ENCODE results near the gene VPS13A.

DNA sequence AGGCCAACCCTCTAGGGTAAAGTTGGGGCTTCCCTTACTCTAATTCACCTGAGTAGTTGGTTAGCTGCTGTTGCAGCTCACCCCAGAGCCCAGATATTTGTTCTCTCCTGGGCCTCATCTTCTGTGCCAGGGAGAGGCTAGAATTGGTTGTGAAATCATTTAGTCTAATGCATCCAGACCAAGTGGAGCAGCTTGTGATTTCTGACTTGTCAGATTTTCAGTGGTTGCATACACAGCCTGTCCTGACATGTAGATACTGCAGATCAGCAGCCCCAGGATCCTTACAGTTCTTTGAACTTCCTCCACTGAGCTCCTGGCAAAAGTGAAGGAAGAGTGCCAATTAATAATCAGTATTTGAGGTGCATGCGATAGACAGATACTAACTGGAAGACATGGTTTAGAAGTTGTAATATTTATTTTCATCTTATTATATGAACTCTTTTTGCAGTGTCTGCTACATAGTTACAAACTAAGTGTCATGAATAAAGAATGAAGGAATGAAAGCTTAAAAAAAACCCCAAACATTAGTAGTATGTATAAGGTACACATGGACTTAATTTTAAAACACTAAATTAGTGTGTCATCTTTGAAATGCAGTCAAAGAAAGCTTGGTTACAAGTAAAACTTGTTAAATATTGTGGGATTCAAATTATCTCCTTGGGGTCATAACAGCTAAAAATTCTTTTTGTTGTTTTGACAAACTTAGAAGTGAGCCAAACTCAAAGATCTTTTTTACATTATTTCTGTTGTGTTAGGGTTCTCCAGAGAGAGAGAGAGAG lies 128.5 kb downstream of the VPS13A start:
- no peak for TF ChIP-seq NFIC (IDR thresholded peaks at IDR 0.05; ENCODE audit: low read length)
- TF ChIP-seq, protein P1, sequence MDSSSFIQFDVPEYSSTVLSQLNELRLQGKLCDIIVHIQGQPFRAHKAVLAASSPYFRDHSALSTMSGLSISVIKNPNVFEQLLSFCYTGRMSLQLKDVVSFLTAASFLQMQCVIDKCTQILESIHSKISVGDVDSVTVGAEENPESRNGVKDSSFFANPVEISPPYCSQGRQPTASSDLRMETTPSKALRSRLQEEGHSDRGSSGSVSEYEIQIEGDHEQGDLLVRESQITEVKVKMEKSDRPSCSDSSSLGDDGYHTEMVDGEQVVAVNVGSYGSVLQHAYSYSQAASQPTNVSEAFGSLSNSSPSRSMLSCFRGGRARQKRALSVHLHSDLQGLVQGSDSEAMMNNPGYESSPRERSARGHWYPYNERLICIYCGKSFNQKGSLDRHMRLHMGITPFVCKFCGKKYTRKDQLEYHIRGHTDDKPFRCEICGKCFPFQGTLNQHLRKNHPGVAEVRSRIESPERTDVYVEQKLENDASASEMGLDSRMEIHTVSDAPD (CRISPR knock-in tag; IDR thresholded peaks at IDR 0.05) = no peak
- TF ChIP-seq, protein P2, sequence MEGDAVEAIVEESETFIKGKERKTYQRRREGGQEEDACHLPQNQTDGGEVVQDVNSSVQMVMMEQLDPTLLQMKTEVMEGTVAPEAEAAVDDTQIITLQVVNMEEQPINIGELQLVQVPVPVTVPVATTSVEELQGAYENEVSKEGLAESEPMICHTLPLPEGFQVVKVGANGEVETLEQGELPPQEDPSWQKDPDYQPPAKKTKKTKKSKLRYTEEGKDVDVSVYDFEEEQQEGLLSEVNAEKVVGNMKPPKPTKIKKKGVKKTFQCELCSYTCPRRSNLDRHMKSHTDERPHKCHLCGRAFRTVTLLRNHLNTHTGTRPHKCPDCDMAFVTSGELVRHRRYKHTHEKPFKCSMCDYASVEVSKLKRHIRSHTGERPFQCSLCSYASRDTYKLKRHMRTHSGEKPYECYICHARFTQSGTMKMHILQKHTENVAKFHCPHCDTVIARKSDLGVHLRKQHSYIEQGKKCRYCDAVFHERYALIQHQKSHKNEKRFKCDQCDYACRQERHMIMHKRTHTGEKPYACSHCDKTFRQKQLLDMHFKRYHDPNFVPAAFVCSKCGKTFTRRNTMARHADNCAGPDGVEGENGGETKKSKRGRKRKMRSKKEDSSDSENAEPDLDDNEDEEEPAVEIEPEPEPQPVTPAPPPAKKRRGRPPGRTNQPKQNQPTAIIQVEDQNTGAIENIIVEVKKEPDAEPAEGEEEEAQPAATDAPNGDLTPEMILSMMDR (CRISPR knock-in tag; IDR thresholded peaks at IDR 0.05) = no peak
- TF ChIP-seq, protein P3, sequence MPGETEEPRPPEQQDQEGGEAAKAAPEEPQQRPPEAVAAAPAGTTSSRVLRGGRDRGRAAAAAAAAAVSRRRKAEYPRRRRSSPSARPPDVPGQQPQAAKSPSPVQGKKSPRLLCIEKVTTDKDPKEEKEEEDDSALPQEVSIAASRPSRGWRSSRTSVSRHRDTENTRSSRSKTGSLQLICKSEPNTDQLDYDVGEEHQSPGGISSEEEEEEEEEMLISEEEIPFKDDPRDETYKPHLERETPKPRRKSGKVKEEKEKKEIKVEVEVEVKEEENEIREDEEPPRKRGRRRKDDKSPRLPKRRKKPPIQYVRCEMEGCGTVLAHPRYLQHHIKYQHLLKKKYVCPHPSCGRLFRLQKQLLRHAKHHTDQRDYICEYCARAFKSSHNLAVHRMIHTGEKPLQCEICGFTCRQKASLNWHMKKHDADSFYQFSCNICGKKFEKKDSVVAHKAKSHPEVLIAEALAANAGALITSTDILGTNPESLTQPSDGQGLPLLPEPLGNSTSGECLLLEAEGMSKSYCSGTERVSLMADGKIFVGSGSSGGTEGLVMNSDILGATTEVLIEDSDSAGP (CRISPR knock-in tag; IDR thresholded peaks at IDR 0.05; ENCODE audit: borderline replicate concordance) = no peak
- no peak for TF ChIP-seq RERE (CRISPR knock-in tag; IDR thresholded peaks at IDR 0.05; ENCODE audit: low read depth)
- TF ChIP-seq, protein P4, sequence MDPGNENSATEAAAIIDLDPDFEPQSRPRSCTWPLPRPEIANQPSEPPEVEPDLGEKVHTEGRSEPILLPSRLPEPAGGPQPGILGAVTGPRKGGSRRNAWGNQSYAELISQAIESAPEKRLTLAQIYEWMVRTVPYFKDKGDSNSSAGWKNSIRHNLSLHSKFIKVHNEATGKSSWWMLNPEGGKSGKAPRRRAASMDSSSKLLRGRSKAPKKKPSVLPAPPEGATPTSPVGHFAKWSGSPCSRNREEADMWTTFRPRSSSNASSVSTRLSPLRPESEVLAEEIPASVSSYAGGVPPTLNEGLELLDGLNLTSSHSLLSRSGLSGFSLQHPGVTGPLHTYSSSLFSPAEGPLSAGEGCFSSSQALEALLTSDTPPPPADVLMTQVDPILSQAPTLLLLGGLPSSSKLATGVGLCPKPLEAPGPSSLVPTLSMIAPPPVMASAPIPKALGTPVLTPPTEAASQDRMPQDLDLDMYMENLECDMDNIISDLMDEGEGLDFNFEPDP (CRISPR knock-in tag; conservative IDR thresholded peaks at IDR 0.05) = no peak
- TF ChIP-seq, protein P5, sequence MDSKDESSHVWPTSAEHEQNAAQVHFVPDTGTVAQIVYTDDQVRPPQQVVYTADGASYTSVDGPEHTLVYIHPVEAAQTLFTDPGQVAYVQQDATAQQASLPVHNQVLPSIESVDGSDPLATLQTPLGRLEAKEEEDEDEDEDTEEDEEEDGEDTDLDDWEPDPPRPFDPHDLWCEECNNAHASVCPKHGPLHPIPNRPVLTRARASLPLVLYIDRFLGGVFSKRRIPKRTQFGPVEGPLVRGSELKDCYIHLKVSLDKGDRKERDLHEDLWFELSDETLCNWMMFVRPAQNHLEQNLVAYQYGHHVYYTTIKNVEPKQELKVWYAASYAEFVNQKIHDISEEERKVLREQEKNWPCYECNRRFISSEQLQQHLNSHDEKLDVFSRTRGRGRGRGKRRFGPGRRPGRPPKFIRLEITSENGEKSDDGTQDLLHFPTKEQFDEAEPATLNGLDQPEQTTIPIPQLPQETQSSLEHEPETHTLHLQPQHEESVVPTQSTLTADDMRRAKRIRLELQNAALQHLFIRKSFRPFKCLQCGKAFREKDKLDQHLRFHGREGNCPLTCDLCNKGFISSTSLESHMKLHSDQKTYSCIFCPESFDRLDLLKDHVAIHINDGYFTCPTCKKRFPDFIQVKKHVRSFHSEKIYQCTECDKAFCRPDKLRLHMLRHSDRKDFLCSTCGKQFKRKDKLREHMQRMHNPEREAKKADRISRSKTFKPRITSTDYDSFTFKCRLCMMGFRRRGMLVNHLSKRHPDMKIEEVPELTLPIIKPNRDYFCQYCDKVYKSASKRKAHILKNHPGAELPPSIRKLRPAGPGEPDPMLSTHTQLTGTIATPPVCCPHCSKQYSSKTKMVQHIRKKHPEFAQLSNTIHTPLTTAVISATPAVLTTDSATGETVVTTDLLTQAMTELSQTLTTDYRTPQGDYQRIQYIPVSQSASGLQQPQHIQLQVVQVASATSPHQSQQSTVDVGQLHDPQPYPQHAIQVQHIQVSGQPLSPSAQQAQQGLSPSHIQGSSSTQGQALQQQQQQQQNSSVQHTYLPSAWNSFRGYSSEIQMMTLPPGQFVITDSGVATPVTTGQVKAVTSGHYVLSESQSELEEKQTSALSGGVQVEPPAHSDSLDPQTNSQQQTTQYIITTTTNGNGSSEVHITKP (CRISPR knock-in tag; IDR thresholded peaks at IDR 0.05; ENCODE audit: low read depth) = no peak
- TF ChIP-seq ZC3H4 (CRISPR knock-in tag; IDR thresholded peaks at IDR 0.05; ENCODE audit: borderline replicate concordance) = no peak
- no peak for TF ChIP-seq BRD4 (CRISPR knock-in tag; IDR thresholded peaks at IDR 0.05)
- TF ChIP-seq PHF8 (CRISPR knock-in tag; IDR thresholded peaks at IDR 0.05) = no peak

Data from HepG2 (cell line).